HG02678 (cell line): ENCODE data around the gene MAP4K3.

Experiments
- ATAC-seq: cut with Tn5 transposase; IDR thresholded peaks from one replicate; pipeline ENCODE4 v1.9.1; 2021; ENCODE audit warnings: mild to moderate bottlenecking, moderate library complexity; ENCODE audit not compliant: unreplicated experiment

The MAP4K3 gene

GRCh38 chr2:39447266-39448168 lies 10.4 kb upstream of the MAP4K3 start:
- no peak for ATAC-seq

- no peak for ATAC-seq
Measured at GRCh38 chr2:39445934-39446333, 8.8 kb upstream of the MAP4K3 start.

- no peak for ATAC-seq
Measured at GRCh38 chr2:39443009-39443408, 5.9 kb upstream of the MAP4K3 start.

GRCh38 chr2:39437522-39438296 lies 624 bp upstream of the MAP4K3 start:
- peak; percentile 22 for ATAC-seq

GRCh38 chr2:39435741-39436591 lies 1.1 kb downstream of the MAP4K3 start:
- ATAC-seq, result no peak

- no peak for ATAC-seq
Measured at GRCh38 chr2:39435234-39435633, 1.9 kb downstream of the MAP4K3 start.

- no peak for ATAC-seq
Measured at GRCh38 chr2:39434233-39434897, 2.7 kb downstream of the MAP4K3 start.

- no peak for ATAC-seq
Measured at GRCh38 chr2:39433586-39434195, 3.4 kb downstream of the MAP4K3 start.

GRCh38 chr2:39432701-39433100 lies 4.4 kb downstream of the MAP4K3 start:
- ATAC-seq, result no peak

GRCh38 chr2:39431592-39432316 lies 5.3 kb downstream of the MAP4K3 start:
- ATAC-seq, result no peak

GRCh38 chr2:39429746-39430145 lies 7.3 kb downstream of the MAP4K3 start:
- no peak for ATAC-seq

GRCh38 chr2:39424951-39425350 lies 12.1 kb downstream of the MAP4K3 start:
- ATAC-seq, result no peak

- ATAC-seq, result no peak
Measured at GRCh38 chr2:39422700-39423099, 14.4 kb downstream of the MAP4K3 start.

GRCh38 chr2:39421354-39421753 lies 15.7 kb downstream of the MAP4K3 start:
- ATAC-seq, result no peak

- ATAC-seq, result no peak
Measured at GRCh38 chr2:39419282-39420223, 17.5 kb downstream of the MAP4K3 start.

- no peak for ATAC-seq
Measured at GRCh38 chr2:39418491-39418890, 18.6 kb downstream of the MAP4K3 start.

- no peak for ATAC-seq
Measured at GRCh38 chr2:39416140-39416539, 20.9 kb downstream of the MAP4K3 start.

GRCh38 chr2:39413063-39413737 lies 23.9 kb downstream of the MAP4K3 start:
- ATAC-seq, result no peak
